Upper lobe of right lung (tissue), 1 donor: ENCODE measurements around the gene ZSWIM6. TPM values are rescaled to one million over a fixed set of nuclear protein-coding genes. Genes with fewer than 3 reads are reported as not detected.

ENCODE experiments used
- ATAC-seq: fragments of 200-7000 bp; cut with Tn5 transposase; one replicate; pipeline ENCODE4 v1.9.1; 2020; ENCODE audit warnings: mild to moderate bottlenecking, moderate library complexity
- DNase-seq: peaks from one replicate; pipeline ENCODE4 v3.0.0-alpha.2; 2020
- H3K27ac ChIP-seq: fragments of 200-600 bp; one replicate; pipeline ENCODE4 v1.8.0; 2022
- H3K27me3 ChIP-seq: fragments of 200-600 bp; one replicate; pipeline ENCODE4 v1.8.0; 2022; ENCODE audit warnings: mild to moderate bottlenecking
- H3K36me3 ChIP-seq: fragments of 200-600 bp; one replicate; pipeline ENCODE4 v1.8.0; 2022
- H3K4me1 ChIP-seq: fragments of 200-600 bp; one replicate; pipeline ENCODE4 v1.8.0; 2022
- H3K4me3 ChIP-seq: fragments of 200-600 bp; one replicate; pipeline ENCODE4 v1.8.0; 2022; ENCODE audit warnings: mild to moderate bottlenecking
- H3K9me3 ChIP-seq: fragments of 200-600 bp; one replicate; pipeline ENCODE4 v1.8.0; 2022
- intact Hi-C: fragments of 100-400 bp; cut with DNase I; formaldehyde crosslinking; loops from one replicate; pipeline ENCODE4 v1.11.0; 2022
- total RNA-seq: library from RNA; stranded (reverse); fragmentation: NEBNext Ultra II Directional; extraction: Animal tissue kit (Norgen Biotek cat#: 25700); gene quantifications from one replicate; pipeline ENCODE4 v1.2.1, GENCODE V29; 2021
- TF ChIP-seq, protein P1 (sequence below): fragments of 200-600 bp; IDR thresholded peaks from one replicate; pipeline ENCODE4 v1.8.0; 2022; ENCODE audit warnings: antibody characterized with exemption
- donor health status: DM: no; HTN: yes; CAD: no; lungs with severe emphysema.

Gene ZSWIM6
- total RNA-seq, 1 donor from 2014 or later, result 15.7 TPM

- Histone ChIP-seq H3K36me3 (no peaks in the 10 kb centered on the region), H3K4me1 (no peaks in the 10 kb centered on the region), H3K27me3 (no peaks in the 10 kb centered on the region), H3K4me3 (no peak overlapping the region), H3K27ac (no peak overlapping the region), H3K9me3 (no peaks in the 10 kb centered on the region)
- ATAC-seq, result peak; percentile 12
- no peak for DNase-seq
- intact Hi-C loops, result no loop called here
- TF ChIP-seq, protein P1, sequence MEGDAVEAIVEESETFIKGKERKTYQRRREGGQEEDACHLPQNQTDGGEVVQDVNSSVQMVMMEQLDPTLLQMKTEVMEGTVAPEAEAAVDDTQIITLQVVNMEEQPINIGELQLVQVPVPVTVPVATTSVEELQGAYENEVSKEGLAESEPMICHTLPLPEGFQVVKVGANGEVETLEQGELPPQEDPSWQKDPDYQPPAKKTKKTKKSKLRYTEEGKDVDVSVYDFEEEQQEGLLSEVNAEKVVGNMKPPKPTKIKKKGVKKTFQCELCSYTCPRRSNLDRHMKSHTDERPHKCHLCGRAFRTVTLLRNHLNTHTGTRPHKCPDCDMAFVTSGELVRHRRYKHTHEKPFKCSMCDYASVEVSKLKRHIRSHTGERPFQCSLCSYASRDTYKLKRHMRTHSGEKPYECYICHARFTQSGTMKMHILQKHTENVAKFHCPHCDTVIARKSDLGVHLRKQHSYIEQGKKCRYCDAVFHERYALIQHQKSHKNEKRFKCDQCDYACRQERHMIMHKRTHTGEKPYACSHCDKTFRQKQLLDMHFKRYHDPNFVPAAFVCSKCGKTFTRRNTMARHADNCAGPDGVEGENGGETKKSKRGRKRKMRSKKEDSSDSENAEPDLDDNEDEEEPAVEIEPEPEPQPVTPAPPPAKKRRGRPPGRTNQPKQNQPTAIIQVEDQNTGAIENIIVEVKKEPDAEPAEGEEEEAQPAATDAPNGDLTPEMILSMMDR, result no peak
Measured at GRCh38 chr5:61474746-61475145, 142.7 kb downstream of the ZSWIM6 start.

DNA sequence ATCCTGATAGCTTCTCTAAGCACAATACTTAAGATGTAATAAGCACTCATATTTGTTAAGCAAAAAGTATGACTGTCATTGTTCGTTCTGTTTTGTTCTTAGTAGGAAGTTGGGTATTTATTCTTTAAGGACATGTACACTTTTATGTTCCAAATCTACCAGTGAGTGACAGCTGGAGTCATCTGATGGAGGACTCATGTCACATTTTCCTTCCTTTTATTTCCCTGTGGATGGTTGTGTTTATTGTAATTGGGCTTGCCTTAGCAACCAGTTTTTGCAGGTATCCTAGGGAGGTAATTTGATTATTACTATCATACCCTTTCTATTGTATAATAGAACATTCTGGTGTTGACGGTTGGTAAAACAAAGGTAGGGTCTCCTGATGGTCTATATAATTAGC lies 145.7 kb downstream of the ZSWIM6 start:
- no peak for ATAC-seq
- TF ChIP-seq, protein P1, result no peak

DNA sequence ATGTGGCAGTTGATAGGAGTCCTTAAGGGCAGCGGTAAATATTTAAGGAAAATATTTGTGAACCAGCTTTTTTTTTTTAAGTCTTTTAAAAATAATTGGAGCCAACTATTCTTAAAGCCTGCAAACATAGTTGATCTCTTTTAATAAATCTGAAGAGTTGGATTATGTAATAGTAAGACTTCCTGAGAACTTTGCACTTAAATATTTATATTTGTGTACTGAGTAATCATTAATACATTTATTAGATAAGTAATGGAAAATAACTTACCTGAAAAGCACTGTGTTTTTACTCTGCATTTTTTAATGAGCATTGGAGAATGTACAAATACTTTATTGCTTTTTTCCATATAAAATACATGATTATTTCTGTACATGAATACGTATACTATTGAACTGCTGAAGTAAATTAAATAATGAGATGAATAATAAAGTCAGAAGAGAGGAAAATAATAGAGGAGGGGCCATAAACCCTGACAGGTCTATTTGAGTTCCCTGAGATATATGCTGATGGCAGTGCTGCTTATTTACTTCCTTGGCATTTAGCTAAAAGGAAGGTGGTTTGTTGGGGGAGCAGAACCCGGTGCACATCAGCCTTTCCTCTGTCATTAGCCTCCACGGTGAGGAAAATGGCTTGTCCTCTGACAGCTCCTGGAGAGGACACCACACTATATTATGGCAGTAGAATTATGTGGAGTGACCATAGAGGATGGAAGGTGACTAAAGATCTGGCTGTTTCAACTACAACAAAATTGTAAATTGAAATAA lies 148.0 kb downstream of the ZSWIM6 start:
- DNase-seq (no peak), ATAC-seq (no peak)
- no peak overlapping the region for H3K27ac ChIP-seq
- no peaks in the 10 kb centered on the region for H3K27me3 ChIP-seq
- no peaks in the 10 kb centered on the region for H3K9me3 ChIP-seq
- intact Hi-C loops, result no loop called here
- H3K4me3 ChIP-seq, result no peak overlapping the region
- no peaks in the 10 kb centered on the region for H3K4me1 ChIP-seq
- no peaks in the 10 kb centered on the region for H3K36me3 ChIP-seq
- TF ChIP-seq, protein P1, result no peak

More for the DNA sequence above, 145.7 kb downstream of the ZSWIM6 start:
- Histone ChIP-seq H3K9me3 (no peaks in the 10 kb centered on the region), H3K27me3 (no peaks in the 10 kb centered on the region), H3K36me3 (no peaks in the 10 kb centered on the region), H3K4me1 (no peaks in the 10 kb centered on the region), H3K27ac (no peak overlapping the region), H3K4me3 (no peak overlapping the region)
- no peak for DNase-seq
- intact Hi-C loops, result no loop called here

- intact Hi-C loops, result no loop called here
- no peak overlapping the region for H3K27ac ChIP-seq
- no peak overlapping the region for H3K4me3 ChIP-seq
- ATAC-seq (no peak), DNase-seq (no peak)
- TF ChIP-seq, protein P1, result no peak
- no peaks in the 10 kb centered on the region for H3K27me3 ChIP-seq
- no peaks in the 10 kb centered on the region for H3K4me1 ChIP-seq
- H3K9me3 ChIP-seq, result no peaks in the 10 kb centered on the region
- H3K36me3 ChIP-seq, result no peaks in the 10 kb centered on the region
Measured at GRCh38 chr5:61482980-61483379, 150.9 kb downstream of the ZSWIM6 start.

DNA sequence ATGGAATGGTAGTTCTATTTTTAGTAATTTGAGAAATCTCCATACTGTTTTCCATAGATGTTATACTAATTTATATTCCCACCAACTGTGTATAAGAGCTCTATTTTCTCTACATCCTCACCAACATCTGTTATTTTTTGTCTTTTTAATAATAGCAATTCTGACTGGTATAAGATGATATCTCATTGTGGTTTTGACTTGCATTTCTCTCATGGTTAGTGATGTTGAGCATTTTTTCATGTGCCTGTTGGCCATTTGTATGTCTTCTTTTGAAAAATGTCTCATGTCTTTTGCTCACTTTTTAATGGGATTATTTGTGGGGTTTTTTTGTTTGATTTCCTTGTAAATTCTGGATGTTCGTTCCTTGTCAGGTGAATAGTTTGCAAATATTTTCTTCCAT lies 154.4 kb downstream of the ZSWIM6 start:
- Histone ChIP-seq H3K4me3 (no peak overlapping the region), H3K27ac (no peak overlapping the region), H3K9me3 (no peaks in the 10 kb centered on the region), H3K36me3 (no peaks in the 10 kb centered on the region), H3K4me1 (no peaks in the 10 kb centered on the region), H3K27me3 (no peaks in the 10 kb centered on the region)
- DNase-seq (no peak), ATAC-seq (no peak)
- TF ChIP-seq, protein P1, result no peak
- intact Hi-C loops, result no loop called here
